Measurements from ENCODE around the gene FNDC11.

The FNDC11 gene

DNA sequence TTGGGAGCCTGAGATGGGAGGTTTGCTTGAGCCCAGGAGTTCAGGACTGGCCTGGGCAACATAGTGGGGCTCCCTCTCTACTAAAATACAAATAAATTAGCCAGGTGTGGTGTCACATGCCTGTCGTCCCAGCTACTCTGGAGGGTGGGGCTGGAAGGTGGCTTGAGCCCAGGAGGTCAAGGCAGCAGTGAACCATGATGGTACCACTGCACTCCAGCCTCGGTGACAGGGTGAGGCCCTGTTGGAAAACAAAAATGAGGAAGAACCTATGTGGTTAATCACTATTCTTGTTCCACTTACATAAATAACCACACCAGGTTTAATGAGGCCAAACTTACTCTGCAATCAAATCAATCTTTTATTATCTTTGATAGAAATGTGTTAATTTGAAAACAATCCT lies 28.0 kb upstream of the FNDC11 start:
- DNase-seq: no peak

DNA sequence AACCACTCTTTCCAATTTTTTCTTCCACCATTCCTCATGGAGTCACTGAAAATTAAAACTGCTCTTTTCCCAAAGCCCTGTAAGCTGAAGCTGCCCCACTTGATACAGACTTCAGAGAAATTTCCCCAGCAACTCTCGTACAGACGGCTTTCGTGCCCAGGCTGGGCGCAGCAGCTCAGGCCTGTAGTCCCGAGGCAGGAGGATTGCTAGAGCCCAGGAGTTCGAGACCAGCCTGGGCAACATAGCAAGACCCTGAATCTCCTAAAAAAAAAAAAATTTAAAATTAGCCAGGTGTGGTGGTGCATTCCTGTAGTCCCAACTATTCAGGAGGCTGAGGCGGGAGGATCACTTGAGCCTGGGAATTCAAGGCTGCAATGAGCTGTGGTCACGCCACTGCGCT lies 26.8 kb upstream of the FNDC11 start:
- DNase-seq: no peak

DNA sequence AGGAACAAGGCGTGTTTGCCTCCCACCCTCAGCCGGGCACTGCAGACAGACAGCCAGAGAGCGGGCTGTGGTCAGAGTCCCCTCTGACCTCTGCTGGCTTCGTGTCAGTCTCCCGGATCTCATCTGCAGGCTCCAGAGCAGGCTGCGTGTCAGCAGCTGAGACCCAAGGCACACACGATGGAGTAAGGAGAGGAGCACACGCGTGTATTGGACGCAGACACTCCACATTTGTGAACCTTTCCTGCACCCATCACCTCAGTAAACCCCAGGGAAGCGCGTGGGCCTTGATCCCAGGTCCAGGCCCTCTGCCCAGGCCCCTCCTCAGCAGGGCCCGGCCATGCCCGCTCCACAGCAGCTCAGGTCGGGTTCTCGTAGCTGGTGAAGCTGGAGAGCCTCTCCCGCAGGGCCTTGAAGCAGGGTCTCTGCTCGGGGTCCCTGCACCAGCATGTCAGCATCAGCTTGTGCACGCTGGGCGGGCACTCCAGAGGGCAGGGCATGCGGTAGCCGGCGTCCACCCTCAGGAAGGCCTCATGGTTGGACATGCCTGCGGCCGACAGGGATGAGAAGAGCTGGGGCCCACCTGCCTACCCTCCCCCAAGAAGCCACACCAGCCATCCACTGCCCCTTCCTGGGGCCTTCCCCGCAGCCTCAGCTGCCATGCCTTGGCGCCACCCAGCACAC lies 24.6 kb upstream of the FNDC11 start:
- DNase-seq: no peak

DNA sequence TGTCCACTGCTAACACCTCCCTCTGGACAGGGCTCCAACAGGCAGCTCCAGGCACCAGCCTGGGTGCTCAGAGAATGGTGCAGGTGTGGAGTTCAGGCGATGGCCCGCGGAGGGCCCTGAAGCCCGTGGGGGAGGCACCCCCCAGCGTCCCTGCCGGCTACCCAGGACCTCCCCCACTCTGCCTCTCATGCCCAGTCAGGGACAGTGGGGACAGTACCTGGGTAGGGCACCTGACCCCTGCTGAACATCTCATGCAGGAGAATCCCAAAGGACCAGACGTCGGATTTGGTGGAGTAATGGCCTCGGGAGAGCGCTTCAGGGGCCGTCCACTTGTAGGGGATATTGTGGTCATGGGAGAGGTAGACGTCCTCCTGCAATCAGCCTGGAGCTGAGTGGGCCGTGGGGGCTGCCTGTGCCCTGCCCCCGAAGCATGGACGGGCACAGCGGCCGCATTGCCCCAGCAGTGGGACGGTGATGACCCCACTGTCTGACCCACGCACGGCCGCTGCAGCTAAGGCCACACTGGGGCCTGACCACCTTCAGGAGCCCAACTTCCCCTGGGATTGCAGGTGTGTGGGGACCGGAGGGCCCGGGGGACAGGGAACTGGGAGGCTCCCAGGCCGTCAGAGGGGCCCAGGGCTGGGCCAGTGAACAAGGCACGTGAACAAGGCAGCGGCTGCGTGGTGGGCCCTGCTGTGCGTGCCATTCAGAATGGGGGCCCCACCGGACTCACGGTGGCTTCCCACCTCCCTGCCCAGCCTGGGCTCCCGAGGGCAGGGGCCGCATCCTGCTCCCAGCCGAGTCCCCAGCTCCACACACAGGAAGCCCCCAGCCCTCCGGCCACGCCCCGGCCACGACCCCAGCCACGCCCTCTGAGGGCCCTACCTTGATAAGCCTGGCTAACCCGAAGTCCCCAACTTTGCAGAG lies 23.8 kb upstream of the FNDC11 start:
- no peak for DNase-seq

DNA sequence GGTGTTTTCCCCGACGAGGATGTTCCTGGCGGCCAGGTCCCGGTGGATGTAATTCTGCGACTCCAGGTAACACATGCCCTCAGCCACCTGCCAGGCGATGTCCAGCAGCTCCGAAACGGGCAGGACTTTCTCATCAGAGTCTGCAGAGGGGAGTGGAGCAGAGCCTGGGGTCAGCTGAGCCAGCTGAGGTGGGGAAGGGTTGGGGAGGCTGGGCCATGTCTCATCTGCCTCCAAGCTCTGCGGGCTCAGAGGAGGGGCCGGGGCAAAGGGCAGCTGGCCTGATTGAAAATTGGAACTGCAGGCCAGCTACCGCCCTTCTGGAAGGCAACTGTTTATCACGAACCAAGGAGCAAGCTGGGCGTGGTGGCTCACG lies 23.2 kb upstream of the FNDC11 start:
- no peak for DNase-seq

DNA sequence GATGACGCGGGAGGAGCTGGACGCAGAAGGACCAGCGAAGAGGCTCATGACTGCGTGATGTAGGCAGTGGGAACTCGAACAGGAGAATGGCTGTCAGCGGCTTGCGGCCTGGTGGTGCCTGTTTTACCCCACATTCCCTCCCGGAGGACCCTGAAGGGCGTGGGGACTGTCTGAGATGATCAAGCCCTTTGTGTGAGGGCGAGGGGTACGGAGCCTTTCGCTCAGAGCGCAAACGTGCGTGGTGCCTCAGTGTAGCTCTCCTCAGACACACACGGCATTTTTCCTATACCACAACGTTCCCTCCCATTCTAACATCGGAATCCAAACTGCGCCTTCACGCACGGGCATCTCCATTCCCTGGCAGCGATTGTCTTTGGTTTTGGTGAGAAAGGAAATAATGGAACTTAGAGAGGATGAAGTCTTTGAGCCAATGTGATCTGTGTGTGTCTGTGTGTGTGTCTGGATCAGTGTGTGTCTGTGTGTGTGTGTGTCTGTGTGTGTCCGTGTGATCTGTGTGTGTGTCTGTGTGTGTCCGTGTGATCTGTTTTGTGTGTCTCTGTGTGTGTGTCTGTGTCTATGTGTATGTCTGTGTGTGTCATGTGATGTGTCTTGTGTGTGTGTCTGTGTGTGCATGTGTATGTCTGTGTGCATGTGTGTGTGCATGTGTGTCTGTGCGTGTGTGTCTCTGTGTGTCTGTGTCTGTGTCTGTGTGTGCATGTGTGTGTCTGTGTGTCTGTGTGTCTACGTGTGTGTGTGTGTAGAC lies 22.1 kb upstream of the FNDC11 start:
- DNase-seq: no peak

DNA sequence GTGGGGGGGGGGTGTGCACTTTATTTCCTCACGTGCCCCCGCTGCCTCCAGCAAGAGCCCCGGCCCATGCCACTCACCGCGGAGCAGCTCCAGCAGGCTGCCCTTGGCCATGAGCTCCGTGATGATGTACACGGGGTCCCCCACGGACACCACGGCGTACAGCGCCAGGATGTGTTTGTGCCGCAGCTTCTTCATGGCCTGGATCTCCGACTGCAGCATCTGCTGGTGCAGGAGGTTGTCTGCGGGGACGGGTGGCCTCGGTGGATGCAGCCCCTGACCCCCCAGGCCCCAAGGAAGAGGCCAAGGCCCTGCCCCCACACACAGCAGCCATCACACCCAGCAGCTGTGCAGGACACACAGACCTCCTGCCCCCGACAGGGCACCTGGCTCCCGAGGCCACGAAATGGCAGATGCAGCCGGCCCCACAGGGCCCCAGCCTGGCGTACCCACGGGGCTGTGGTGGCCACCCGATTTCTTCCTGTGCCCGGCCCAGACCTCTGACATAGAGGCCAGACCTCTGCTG lies 21.4 kb upstream of the FNDC11 start:
- no peak for DNase-seq

DNA sequence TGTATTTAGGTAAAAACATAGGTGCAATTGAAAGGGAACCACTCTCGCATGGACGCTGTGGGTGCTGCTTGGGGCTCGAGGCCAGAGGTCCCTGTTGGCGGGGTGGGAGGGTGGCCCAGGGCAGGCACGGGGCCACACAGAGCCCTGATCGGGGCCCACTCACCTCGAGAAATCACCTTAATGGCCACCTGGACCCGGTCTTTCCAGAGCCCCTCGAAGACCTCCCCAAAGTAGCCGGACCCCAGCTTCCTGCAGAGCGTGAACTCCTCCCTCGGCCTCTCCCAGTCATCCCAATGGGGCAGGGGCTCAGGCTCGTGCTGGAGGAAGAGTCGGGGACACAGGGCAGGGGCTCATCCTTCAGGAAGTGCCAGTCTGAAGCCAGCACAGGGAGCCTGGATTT lies 20.6 kb upstream of the FNDC11 start:
- DNase-seq: no peak

DNA sequence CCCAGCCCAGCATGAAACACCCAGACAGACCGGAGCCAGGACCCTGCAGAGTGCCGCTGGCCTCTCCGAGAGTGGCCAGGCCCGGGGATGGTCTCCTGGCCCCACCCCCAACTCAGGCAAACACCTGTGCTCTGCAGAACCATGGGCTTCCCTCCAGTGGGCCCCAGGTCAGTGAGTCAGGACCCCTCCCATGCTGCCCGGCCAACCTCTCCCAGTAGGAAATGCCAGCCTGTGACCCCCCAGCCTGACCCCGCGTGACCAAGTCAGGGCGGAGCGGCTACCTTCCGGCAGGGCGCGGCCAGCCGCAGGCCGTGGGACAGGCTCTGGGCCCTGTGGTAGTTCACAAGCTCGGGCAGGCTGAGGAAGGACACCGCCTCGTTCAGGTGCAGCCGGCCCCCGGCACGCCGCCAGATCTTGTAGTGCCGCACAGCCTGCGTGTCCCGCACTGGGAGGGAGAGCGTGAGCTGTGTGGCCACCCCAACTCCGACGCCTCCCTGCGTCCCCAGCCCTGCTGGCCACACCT lies 20.0 kb upstream of the FNDC11 start:
- no peak for DNase-seq

DNA sequence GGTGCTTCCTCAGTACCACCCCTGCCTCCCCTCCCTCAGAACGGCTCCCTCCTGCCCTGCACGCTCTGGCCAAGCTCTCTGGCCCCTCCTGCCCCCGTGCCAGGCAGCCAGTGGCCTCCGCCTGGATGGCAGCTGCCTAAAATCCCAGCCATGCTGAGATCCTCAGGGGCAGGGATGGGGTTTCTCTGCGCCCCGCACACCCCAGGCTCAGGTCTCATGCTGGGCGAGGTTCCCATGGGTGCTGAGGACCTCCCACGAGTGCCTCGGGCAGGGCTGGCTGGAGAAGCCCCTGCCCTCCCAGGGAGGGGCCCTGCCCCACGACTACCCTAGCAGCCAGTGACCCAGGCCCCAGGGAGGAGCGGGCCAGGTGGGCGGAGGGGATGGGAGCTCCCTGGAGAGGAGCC lies 19.5 kb upstream of the FNDC11 start:
- no peak for DNase-seq

DNA sequence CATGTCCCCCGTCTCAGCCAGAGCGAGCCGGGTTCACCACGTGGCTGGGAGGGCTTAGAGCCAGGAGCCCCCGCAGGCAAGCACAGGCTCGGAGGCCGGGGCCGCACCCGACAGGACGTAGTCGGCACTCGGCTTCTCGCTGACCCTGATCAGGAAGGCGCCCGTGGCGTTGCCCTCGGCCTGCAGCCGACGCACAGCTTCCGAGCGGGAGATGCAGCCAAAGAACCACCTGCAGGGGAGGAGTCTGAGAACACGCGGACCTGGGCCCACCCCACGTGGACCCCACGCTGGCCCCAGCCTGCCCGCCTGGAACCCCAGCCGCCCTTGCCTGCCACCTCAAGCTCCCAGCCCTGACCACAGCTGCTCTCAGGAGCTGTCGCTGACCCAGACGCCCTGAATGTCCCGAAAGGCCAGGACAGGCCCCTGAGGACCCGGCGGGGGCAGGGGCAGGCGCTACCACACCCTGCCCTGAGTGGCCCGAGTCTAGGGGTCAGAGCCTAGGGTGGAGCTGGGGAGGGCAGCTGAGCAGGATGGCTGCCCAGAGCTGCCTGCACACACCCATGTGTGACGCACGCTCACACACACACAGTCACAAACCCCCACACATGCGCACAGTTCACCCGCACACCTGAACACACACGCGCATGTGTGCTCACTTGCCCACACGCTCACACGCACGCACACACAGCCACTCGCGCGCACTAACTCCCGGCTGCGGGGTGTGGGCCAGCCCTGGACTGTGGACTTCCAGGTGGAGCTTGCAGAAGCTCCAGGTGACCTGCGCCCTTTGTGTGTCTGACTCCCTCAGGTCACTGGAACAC lies 18.9 kb upstream of the FNDC11 start:
- no peak for DNase-seq

DNA sequence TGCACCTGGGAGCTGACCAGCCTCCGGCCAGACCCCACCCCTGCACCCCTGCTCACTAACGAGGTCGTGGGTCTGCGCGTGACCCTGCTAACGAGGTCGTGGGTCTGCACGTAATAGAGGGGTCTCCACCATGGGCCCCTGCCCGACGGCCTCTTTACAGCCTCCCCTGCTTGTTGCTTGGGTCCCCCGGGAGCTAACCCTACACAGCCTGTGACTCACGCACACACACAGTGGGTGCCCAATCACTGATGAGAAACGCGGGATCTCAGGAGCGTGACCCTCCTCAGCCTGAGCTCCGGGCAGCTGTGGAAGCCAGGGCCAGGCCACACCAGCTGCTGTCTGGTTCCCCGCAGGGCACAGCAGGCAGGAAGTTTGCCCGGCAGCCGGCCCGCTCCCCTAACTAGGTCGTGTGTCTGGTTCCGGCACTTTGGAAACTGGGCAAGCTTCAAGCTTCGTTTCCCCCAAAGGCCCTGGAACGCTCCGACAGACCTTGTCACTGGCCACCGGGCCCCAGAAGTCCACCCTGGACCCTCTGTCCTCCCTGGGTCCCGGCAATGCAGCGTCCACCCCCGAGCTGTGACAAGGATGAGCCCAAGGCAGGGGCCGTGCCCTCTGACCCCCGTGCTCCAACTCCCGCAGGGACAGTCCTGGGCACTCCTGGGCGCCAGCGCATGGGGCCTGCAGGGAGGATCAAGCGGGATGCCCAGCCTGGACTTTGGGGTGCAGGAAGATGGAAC lies 17.6 kb upstream of the FNDC11 start:
- DNase-seq: no peak

DNA sequence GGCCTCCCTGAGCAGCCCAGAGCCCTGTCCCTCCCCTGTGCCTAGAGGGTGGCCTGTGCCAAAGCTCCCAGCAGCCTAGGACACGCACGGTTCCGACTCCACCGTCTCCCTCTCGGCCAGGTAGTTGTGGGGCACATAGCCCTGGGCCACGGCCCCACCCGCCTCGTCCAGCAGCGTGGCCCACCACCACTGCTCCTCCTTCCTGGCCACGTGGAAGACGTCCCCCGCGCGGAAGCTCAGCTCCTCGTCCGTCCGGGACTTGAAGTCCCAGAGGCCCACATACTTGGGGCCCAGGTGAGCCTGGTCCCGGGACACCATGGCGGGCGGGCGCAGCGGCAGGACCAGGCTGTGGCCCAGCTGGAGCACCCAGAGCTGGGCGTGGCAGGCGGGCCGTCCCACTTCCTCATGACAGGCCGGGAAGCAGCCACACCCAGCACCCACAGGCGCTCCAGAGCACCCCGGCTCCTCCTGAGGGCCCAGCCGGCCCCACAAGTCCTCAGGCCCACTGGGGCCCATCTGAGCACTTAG lies 16.9 kb upstream of the FNDC11 start, which contains the start of gene PTK6:
Gene PTK6, minus strand, starts transcription at position 380 of the 528 bp plus-strand sequence. Its CDS starts 62 bp downstream, at position 318.
- DNase-seq: no peak

DNA sequence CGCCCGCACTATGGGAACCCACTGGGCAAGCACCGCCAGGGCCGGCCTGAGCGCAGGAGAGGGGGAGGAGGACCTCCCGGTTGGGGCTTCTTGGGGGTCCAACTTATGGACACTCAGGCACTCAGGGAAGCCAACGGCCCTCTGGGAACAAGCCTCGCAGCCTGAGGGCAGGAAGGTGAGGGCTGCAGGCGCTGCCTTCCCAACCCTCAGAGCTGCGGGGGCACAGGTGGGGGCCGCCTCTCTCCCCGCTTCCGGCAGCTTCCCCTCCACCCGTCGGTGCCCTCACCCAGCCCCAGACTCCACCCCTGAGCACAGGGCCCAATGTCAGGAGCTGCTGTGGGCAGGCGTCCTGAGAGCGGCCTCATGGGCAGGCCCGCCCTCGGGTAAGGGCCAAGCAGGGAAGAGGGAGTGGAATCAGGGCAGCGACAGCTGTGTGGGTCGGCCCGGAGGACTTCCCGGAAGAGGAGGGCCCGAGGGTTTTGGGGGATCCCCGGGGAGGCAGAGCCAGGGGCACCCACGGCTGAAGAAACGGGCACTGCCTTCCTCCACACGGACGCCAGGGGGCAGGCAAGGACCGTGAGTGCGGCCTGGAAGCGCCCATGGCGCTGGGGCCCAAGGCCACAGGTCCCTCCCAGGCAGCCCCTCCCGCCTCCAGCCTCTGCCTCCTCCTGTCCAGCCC lies 16.3 kb upstream of the FNDC11 start:
- DNase-seq: peak; percentile 91

DNA sequence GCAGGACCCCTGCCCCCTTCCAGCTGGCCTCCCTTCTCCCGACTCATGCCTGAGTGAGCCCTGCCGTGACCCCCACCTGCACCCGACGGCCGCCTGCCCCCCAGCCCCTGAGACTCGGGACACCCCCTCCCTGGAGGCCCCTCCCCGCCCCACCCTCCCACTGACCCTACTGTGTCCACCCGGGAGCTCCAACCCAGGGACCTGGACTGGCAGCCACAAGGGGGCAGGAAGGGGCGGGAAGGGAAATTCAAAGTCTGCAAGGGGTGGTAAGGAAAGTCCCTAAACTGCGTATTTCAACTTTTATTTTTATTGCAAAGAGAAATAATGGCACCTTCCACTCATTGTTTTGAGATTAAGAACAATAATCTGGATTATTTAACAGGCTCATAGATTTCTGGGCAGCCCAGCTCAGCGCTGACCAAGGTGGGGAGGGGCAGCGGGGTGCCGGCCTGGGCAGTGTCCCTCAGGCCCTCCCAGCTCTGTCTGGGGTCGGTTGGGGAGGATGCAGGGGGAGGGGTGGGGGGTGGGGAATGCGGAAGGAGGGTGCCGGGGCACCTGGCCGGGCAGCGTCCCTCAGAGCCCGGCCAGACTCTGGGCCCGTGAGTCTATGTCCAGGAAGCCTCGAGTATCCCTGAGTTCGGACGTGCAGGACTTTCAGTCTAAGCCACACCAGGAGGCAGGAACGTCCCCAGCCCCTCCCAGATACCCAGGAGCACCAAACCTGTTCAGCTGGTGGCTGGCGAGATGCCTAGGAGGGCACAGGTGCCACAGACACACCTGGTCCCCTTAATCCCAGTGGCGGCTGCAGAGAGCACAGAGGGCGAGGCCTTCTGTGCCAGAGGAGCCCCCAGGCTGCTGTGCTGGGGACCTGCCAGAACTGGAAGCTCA lies 15.5 kb upstream of the FNDC11 start:
- DNase-seq: peak; percentile 73

DNA sequence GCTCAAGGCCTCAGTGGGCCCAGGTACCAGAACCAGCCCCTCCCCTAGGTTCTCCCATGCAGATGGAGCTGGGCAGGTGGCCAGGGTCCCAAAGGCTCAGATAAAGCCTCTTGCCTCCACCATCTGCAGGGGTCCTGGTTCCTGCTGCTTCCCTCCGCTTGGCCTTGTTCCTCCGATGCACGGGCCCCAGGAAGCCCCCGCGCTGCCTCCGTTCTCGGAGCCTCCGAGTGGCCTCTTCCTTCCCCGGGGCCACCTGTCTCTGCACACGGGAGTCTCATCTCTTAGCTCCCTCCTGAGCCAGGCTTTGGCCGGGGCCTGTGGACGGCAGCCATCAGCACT lies 14.9 kb upstream of the FNDC11 start:
- no peak for DNase-seq

DNA sequence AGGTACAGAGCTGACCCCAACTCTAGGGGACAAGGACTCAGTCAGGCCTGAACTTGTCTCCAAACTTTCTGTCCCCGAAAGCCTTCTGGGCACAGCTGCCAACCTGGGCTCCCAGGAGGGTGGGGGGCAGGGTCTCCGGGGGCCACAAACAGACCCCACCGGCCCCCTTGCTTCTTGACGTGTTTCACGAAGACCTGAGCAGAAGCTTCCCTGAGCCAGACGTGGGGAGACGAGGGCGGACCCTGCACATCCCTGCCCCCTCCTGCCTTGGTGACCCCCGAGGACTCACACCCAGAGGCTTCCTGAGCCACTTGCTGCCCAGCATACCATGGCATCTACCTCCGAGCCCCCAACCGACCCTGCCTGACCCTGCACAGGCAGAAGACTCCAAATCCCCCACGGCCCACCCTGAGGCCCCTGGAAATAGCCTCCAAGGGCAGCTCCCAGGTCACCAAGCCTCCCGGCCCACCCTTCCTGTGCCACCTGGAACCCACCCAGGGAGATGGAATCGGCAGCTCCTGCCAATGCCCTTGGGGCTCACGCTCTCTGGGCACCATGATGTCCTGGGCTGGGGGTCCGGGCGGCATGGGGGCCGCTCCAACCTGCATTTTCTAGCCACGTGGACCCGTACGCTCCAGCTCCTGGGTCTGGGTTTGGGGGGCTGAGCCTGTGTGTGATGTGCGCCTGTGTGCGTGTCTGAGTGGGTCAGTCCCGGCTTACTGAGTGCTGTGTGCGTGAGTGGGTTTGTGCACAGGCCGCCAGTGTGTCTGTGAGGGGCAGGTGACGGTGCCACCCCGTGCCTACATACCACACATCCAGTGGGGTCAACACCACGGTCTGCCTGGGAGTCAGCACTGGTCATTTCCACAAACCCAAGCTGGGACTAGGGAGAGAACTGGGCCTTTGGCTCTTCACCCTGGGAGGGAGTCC lies 14.3 kb upstream of the FNDC11 start:
- DNase-seq: no peak

DNA sequence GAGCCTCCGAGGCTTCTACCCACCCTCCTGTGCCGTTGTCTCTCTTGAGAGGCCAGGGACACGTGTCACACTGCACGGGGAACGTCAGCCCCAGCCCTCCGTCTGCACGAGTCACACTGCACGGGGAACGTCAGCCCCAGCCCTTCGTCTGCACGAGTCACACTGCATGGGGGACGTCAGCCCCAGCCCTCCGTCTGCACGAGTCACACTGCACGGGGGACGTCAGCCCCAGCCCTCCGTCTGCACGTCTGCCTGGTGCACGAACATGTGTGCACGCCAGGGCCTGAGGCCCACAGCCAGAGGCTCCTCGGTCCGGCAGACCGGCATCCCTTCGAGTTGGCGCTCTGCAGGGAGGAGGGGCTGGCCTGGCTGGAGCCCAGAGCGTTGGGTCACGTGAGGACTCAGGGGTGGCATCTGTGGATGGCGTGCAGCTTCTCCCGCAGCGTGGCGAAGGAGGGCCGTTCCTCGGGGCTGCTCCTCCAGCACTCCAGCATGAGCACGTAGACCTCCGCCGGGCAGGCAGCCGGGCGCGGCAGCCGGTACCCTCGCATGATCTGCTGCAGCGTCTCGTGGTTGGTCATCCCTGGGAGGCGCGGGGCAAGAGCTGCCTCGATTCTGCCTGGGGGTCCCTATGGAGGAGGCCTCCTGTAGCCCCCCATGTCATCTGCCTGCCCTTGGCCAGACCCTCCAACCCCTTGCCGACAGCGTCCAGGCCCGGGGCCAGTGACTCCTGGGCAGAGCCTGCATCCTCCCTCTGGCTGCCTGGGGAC lies 13.4 kb upstream of the FNDC11 start:
- DNase-seq: no peak

Data from OCI-M1 (cell line).